Thyroid gland (tissue), 4 donors: ENCODE measurements around the gene ZNF740. TPM values are rescaled to one million over a fixed set of nuclear protein-coding genes. Genes with fewer than 3 reads are reported as not detected.

Source experiments
- DNase-seq, 2 donors: peaks; one replicate each; pipeline ENCODE4 v3.0.0-alpha.2; 2019
- H3K27ac ChIP-seq, 3 donors: fragments of 200-600 bp; sonication (generic); 1 replicate in 2 of 3; 2 replicates in 1 of 3; pipeline ENCODE4 v1.5.1; 2016 to 2019; ENCODE audit warnings: mild to moderate bottlenecking in 1 of 3, moderate library complexity in 1 of 3
- H3K27me3 ChIP-seq: fragments of 200-600 bp; sonication (generic); one replicate; pipeline ENCODE4 v1.5.1; 2019
- H3K36me3 ChIP-seq, 2 donors: fragments of 200-600 bp; sonication (generic); one replicate each; pipeline ENCODE4 v1.5.1; 2016 to 2019
- H3K4me1 ChIP-seq, 2 donors: fragments of 200-600 bp; sonication (generic); one replicate each; pipeline ENCODE4 v1.5.1; 2017 to 2019
- H3K4me3 ChIP-seq, 3 donors: fragments of 200-600 bp; sonication (generic); replicated peaks in 1 of 3; 1 replicate in 2 of 3; 2 replicates in 1 of 3; pipeline ENCODE4 v1.5.1; 2016; ENCODE audit warnings: mild to moderate bottlenecking in 1 of 3
- H3K9me3 ChIP-seq: fragments of 200-600 bp; sonication (generic); one replicate; pipeline ENCODE4 v1.5.1; 2017
- CTCF ChIP-seq, 6 experiments: fragments of 200-600 bp in 3 of 6; fragments of 450-650 bp in 3 of 6; sonication (generic) in 3 of 6; IDR thresholded peaks; one replicate each; pipeline ENCODE4 v1.5.1; 2016 to 2019; ENCODE audit warnings: antibody characterized with exemption in 6 of 6, mild to moderate bottlenecking in 2 of 6, inconsistent platforms in 1 of 6, moderate library complexity in 1 of 6
- POLR2A ChIP-seq, 2 donors: fragments of 450-650 bp; IDR thresholded peaks; one replicate each; pipeline ENCODE4 v1.6.1; 2017; ENCODE audit warnings: antibody characterized with exemption in 2 of 2, mild to moderate bottlenecking in 2 of 2, moderate library complexity in 1 of 2
- WGBS, 2 donors: methylation state at CpG; one replicate each; pipeline ENCODE4 v1.1.5; 2017; 5-methylcytosine and 5-hydroxymethylcytosine counted together
- intact Hi-C: fragments of 100-400 bp; cut with DNase I; formaldehyde crosslinking; loops from one replicate; pipeline ENCODE4 v1.15.1; 2023
- total RNA-seq, 4 donors: library from RNA; depleted of rRNA; stranded (reverse); fragments of >200 nt; gene quantifications; one replicate each; pipeline ENCODE4 v1.2.3, GENCODE V29; 2016

Gene ZNF740
- 10 to 100 TPM; 16.5 to 22.8 (median 20.6) TPM for total RNA-seq

- peak; percentile 99 for DNase-seq
- Histone ChIP-seq H3K4me3 (peak within 1 kb of the TSS; percentile 13 to 77 (median 52)), H3K27ac (peak within 1 kb of the TSS; percentile 87 to 95 (median 93)), H3K36me3 (peaks cover 28 to 33% of the 10 kb centered on the region in 2 donors), H3K9me3 (no peaks in the 10 kb centered on the region), H3K27me3 (no peaks in the 10 kb centered on the region), H3K4me1 (peaks cover 22 to 28% of the 10 kb centered on the region in 2 donors)
- WGBS, 2 donors = 0 to 1% methylated on average over 17 to 40 of the region's 70 CpGs
- intact Hi-C loops = no loop called here
- TF ChIP-seq CTCF (IDR thresholded peaks at IDR 0.05) (no peak), POLR2A (IDR thresholded peaks at IDR 0.05) (peak in 1 of 2 donors; percentile 87)
These were observed at the start of gene ZNF740, which contains the start of gene CSAD for GRCh38 chr12:53180220-53180930. Gene ZNF740 (plus strand): TSS chr12:53180722. CDS start chr12:53181984, 1,262 bp downstream. Gene CSAD (minus strand): TSS chr12:53180925. CDS start chr12:53173470, 7,455 bp downstream.

GRCh38 chr12:53131844-53132243 lies 48.7 kb upstream of the ZNF740 start:
- DNase-seq = no peak
- intact Hi-C loops = no loop called here
- Histone ChIP-seq H3K27me3 (no peaks in the 10 kb centered on the region), H3K9me3 (no peaks in the 10 kb centered on the region), H3K27ac (no peak overlapping the region), H3K4me3 (no peak overlapping the region), H3K4me1 (no peaks in the 10 kb centered on the region), H3K36me3 (no peaks in the 10 kb centered on the region)
- TF ChIP-seq CTCF (IDR thresholded peaks at IDR 0.05) = no peak
- TF ChIP-seq POLR2A (IDR thresholded peaks at IDR 0.05) = no peak
- WGBS, 2 donors = 84 to 90% methylated on average over 2 of the region's 2 CpGs

GRCh38 chr12:53133722-53134121 lies 46.8 kb upstream of the ZNF740 start:
- Histone ChIP-seq H3K9me3 (no peaks in the 10 kb centered on the region), H3K36me3 (no peaks in the 10 kb centered on the region), H3K27ac (no peak overlapping the region), H3K4me1 (no peaks in the 10 kb centered on the region), H3K27me3 (no peaks in the 10 kb centered on the region), H3K4me3 (no peak overlapping the region)
- no peak for DNase-seq
- intact Hi-C loops = no loop called here
- 91 to 93% methylated on average over 3 of the region's 3 CpGs for WGBS, 2 donors
- TF ChIP-seq POLR2A (IDR thresholded peaks at IDR 0.05) = no peak
- TF ChIP-seq CTCF (IDR thresholded peaks at IDR 0.05) = no peak

GRCh38 chr12:53143355-53143754 lies 37.2 kb upstream of the ZNF740 start:
- intact Hi-C loops = no loop called here
- Histone ChIP-seq H3K4me1 (no peaks in the 10 kb centered on the region), H3K4me3 (no peak overlapping the region), H3K27ac (no peak overlapping the region), H3K36me3 (no peaks in the 10 kb centered on the region), H3K9me3 (no peaks in the 10 kb centered on the region), H3K27me3 (no peaks in the 10 kb centered on the region)
- no peak for TF ChIP-seq POLR2A (IDR thresholded peaks at IDR 0.05)
- no peak for TF ChIP-seq CTCF (IDR thresholded peaks at IDR 0.05)
- no peak for DNase-seq
- WGBS, 2 donors = 86 to 90% methylated on average over 4 of the region's 4 CpGs
